ENCODE measurements around the gene XKR3.
"Not testable (repeated sequence)": the region's sequence is repeated elsewhere in the genome, so short reads cannot be mapped to it uniquely, and the experiment has no call there.

The XKR3 gene

DNA sequence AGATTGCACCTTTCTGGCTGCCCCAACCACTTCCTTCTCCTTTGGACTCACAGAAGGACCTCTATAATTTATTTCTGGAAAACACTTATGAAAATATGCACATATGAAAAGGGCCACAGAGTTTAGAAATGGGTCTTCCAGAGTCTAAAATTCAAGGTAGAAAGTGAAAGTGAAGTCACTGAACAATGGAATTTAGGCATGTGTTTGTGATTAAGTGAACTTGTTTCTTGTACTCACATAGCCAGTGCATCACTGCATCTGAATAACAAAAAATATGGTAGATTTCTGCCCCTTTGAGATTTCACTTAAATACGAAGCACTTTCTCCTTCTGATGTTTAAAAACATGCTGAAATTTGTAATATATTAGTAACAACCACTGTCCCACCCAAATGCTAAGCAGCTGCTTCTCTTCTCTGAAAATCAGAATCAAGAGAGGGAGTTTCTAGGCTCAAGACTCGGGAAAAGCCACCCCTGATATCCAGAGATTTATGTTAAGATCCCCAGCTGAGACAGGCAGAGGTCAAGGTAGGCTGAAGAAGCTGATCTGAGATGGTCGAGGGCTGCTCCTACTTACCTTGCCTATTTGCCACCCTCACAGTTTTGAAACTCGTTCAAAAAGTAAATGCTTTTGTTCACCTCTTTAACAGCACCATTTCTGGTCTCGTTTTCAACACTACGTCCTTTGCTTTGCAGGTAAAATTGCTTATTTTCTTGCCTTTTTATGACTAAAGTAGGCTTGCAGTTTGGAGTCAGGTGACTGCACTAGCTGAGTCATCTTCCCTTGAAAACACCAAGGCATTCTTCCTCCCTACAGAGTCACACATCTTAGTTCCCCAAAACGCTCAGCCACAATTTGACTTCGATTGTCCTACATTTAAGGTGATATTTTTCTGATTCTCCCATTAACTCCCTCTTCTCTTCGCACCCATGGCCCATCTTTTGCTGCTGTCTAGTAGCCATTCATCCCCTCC, at the start of gene XKR3:
TSS of gene XKR3 (minus strand) at position 696 of the 972 bp plus-strand sequence. CDS start 17,338 bp downstream, outside the sequence.
- DNase-seq (ENCODE audit: low spot score), result no peak

DNA sequence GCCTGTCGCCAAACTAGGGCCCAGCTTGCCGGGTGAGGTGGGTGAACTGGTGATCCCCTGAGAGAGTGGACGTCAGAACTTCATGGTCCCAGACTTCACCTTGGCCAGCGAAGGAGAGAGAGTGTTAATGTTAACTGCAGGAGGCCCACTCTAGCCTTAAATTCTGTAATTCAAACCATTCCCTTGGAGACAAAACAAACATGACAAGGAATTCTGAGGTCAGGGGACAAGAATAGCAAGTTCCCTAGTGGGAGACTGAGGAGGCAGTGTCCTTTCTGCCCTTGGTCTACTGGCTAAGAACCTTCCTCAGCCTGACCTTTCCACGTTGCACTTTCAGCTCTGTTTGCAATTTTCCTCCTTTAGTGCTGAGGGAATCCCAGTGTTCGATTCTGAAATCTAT, 44.4 kb upstream of the XKR3 start:
- DNase-seq (ENCODE audit: low spot score), result not testable (repeated sequence)

DNA sequence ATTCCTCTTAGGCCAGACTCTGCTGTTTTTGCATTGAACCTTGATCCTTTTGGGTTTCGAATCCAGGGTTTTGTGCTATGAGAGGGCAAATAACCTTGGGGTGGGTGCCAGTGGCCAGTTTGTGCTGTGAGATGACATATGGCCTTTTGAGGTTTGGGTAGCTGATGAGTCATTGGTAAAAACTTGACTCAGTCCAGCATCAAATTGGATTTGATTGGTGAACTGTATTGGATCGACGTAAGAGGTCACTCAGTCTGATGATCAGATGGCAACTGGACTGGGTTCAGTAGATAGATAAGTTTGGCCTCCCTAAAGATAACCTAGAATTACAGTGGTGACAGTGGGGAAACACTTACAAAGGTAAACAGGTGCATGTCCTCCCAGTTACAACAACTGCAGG, 41.0 kb upstream of the XKR3 start:
- no peak for DNase-seq (ENCODE audit: low spot score)

DNA sequence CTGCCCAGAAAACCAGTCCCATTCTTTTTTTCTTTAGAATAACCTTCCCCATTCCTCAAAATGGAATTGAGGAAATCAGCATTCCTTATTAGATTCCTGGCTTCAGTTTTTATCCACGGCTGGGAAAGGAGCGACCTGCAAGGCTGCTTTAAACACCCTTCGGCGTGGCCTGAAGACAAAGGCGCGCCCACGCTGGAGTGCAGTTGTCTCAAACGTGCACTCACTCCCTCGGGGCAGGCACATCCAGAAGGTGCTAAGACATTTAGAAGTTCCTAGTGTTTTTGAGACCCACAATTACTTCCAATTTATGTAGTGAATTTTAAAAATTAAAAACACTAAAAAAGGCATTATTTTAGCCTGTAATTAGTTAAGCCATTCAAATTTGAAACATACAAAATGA, 31.6 kb upstream of the XKR3 start:
- DNase-seq (ENCODE audit: low spot score), result not testable (repeated sequence)

DNA sequence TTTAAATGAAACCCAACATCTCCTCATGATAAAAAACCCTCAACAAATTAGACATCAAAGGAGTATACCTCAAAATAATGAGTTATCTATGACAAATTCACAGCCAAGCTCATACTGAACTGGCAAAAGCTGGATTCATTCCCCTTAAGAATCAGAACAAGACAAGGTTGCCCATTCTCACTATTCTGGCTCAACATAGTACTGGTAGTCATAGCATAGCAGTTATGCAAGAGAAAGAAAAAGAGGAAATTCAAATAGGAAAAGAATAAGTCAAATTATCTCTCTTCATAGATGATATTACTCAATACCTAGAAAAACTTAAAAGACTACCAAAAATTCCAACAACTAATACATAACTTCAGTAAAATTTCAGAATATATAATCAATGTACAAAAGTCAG, 29.4 kb upstream of the XKR3 start:
- no peak for DNase-seq (ENCODE audit: low spot score)

DNA sequence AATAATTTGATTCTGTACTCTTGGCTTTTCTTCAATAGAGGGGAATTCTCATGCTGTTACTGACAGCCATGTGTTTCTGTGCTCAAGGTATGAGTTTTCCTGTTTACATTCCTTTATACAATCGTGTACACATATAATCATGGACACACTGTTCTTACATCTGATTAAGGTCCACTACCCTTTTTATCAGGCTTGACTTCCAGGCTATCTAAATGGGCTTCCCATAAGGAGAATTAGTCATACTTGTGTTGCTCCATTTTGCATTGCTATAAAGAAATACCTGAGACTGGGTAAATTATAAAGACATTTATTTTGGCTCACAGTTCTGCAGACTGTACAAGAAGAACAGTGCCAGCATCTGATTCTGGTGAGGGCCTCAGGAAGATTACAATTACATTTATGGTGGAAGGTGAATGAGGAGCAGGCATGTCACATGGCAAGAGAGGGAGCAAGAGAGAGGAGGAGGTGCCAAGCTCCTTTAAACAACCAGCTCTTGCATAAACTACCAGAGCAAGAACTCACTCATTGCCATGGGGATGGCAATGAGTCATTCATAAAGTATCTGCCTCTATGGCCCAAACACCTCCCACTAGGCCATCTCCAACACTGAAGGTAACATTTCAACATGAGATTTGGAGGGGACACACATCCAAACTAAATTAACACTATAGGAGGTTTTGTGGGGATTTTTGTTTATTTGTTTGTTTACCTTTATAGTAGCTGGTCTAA, 26.2 kb upstream of the XKR3 start:
- not testable (repeated sequence) for DNase-seq (ENCODE audit: low spot score)

DNA sequence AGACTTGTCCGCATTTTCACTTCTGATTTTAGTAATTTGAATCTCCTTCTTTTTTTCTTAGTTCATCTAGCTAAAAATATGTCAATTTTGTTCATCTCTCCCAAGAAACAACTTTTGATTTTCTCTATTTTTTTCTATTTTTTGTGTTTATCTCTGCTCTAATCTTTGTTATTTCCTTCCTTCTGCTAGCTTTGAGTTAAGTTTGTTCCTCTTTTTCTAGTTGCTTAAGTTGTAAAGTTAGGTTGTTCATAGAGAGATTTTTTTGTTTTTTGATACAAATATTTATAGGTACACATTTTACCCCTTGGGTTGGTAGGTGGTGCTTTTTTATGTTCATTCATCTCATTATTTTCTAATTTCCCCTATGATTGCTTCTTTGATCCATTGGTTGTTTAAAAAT, 22.1 kb upstream of the XKR3 start:
- DNase-seq (ENCODE audit: low spot score), result no peak

DNA sequence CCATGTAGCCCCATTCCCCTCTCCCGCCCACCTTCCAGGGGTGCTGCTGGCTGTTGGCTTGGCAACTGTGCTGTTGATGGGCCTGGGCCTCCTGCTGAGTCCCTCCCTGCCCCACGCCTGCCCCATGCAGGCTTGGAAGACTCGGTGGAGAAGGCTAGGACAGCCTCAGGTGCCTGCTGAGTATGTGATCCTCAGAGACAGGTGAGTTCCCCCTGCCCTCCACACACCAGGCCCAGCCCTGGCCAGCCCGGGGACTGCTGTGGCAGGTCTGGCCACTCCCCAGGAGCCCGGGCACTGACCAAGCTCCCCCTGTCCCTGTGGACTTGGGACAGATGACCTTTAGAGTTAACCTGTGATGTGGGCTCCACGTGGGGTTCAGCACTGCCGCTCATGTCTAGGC, 20.7 kb upstream of the XKR3 start:
- no peak for DNase-seq (ENCODE audit: low spot score)

DNA sequence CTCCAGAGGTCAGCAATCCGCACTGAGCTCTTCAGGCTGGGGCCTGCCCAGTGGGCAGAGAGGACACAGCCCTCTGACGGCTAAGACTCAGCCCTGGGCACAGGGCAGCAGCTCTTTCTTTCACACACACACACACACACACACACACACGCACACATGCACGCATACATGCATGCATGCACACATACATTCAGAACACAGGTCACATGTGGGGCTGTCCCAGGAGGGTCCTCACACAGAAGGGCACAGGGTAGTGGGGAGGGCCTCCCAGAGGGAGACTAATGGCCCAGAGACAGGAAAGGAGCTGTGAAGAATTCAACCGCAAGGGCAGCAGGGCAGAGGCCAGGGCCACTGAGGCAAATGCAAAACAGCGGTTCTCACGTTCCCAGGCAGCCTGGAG, 20.3 kb upstream of the XKR3 start:
- DNase-seq (ENCODE audit: low spot score), result no peak

DNA sequence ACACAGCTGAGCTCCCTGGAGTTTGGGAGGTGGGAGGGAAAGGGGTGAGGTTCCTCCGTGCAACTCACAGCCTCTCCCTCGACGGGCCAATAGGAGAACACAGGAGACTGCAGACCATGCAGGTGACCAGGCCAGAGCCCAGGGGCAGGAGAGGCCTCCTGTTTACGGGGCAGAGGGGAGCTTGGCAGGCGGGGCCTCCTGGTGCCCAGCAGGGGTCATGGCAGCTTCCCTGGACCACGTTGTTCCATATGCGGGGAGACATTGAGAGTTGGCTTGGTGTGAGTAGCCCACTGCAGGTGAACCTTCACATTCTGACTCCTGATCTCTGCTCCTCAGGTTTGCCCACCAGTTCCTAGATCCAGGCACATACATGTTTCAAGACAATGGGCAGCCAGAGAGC, 19.3 kb upstream of the XKR3 start:
- no peak for DNase-seq (ENCODE audit: low spot score)

DNA sequence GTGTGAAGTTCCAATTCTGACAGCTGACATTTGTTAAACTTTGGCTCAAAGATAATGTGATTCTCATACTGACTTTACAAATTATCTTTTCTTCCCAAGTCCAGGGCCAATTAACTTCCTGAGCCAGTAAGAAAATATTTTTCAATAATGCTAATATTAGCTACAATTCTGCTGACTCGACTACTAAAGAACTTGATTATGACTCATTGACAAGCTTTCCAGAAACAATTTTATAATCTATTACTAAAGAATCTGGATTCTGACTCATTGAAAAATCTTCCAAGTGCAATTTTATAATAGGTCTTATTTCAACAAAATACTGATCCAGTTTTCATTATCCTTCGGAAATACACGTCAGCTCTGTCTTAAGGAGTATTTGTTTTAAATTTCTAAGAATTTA, 12.9 kb upstream of the XKR3 start:
- DNase-seq (ENCODE audit: low spot score), result no peak

DNA sequence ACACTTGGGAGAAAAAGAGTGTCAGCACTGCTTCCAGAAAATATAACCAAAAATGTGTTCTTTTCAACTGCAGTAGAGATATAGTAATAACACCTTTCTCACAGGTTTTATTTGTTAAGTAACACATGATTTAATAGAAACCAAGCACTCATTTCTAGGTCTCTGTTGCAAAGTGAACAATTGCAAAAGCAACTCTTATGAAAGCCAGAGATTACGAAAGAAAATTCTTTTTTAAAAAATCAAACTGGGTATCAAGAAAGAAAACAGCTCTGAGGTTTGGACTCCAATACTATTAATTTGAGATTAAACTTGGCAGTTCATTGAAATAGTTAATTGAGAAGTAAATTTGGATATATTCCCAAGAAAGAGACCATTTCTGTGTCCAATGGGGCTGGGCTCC, 9.8 kb upstream of the XKR3 start:
- no peak for DNase-seq (ENCODE audit: low spot score)

DNA sequence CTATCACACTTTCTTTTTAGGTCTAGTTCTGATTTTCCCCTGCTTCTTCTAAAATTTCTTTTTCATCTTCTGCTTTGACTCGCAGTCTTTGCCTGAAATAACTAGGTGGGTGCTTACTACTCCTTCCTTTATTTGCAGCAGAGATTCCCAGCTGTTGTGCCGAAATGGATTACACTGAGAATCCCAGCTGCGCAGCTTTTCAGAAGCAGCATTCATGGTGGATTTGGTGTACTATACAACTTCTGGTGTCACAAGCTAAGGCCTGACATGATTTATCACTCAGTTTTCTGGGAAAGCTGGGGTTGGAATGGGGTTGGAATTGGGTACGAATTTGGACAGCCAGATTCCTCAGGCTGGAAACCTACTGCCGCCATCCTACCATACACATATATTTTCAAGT, 6.0 kb upstream of the XKR3 start:
- DNase-seq (ENCODE audit: low spot score), result no peak

DNA sequence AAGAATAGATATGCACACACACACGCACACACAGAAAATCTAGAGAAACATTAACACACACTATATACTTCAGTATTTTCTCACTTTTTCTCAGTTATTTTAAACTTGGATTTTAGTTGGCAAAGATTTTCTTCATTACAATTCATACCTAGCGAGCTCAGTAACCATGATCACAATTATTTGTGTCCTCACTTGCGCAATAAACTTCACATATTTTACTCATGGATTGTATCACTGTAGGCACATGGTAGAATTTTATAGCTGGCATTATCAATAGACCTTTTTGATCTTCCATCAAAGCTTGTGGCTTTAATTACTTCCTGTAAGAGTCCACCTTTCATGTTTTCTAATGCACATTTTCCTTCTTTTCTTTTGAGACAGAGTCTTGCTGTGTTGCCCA, 4.8 kb upstream of the XKR3 start:
- DNase-seq (ENCODE audit: low spot score), result no peak

DNA sequence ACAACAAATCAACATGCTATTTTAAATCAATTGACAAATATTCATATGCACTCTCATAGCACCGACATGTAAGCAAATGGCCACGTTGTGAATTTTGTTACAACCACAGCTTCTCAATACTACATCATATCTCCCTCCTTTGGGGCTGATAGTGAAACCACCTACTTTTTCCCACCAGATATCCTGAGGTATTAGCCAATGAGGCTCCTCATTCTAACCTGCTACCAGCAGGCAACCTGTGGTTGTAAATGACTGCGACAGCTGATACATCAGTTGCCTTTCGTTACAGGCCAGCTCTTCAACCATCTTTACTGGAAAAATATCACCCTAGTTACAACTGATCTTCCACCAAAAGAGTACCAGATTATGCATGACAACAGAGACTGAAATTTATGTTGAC, 3.7 kb upstream of the XKR3 start:
- no peak for DNase-seq (ENCODE audit: low spot score)

DNA sequence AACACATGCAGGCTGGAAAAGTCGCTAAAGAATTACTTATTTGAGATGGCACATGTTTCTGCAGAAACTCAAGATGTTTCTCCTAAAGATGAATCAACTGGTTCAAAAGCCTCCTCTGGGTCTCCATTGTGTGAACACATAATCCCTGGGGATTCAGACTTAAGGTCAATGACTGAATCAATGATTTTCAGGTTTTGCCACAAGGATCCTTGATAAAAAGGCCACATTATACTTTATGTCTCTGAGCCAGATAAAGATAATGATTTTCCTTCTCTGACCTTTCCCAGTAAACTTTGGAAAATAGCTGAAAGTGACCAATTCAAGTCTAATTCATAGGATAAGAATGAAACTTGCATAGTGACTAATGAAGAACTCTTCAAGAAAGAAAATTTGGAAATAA, 2.3 kb upstream of the XKR3 start:
- DNase-seq (ENCODE audit: low spot score), result no peak

DNA sequence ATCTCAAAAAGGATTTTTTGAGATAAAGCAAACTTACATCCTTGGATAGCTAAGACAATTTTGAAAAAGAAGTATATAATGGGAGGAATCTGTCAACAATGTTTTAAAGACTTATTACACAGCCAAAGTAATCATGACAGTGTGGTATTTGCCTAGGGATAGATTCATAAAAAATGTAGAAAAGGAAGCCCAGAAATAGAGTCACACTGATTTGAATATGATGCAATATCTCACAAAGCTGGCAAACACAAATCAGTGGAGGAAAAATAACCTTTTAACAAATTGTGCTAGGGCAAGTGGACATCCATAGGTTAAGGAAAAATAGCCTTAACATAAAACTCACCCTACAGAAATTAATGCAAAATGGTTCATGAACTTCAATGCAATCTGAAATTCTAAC, 6.0 kb downstream of the XKR3 start:
- DNase-seq (ENCODE audit: low spot score), result no peak

DNA sequence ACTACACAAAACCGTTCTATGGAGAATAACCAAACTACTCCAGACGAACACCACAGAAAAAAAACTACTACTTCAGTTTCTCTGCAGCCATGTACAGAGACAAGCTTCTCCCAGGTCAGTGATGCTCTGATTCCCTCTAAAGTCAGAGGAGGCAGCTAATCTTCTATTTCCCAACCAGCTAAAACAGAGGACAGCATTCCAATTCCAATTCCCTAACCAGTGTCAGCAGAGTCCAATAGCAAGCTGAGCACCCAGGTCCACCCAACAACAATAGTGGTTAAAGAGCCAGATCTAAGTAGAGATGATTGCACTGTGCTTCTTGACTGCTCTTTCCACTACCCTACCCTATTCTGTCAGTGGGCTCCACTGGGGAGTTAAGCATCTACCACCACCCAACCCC, 6.7 kb downstream of the XKR3 start:
- DNase-seq (ENCODE audit: low spot score), result no peak

DNA sequence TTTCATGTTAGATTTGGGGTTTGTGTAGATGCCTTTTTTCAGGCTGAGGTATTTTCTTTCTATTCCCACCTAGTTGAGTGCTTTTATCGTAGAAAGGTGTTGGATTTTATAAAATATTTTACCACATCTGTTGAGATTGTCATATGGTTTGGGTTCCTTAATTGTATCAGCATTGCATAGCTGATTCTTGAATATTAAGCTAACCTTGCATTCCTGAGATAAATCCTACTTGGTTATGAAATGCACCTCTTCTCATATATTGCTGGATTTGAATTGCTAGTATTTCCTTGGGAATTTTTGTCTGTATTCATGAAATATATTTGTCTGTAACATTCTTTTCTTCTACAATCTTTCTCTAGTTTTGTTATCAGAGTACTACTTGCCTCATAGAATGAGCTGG, 10.1 kb downstream of the XKR3 start:
- no peak for DNase-seq (ENCODE audit: low spot score)

DNA sequence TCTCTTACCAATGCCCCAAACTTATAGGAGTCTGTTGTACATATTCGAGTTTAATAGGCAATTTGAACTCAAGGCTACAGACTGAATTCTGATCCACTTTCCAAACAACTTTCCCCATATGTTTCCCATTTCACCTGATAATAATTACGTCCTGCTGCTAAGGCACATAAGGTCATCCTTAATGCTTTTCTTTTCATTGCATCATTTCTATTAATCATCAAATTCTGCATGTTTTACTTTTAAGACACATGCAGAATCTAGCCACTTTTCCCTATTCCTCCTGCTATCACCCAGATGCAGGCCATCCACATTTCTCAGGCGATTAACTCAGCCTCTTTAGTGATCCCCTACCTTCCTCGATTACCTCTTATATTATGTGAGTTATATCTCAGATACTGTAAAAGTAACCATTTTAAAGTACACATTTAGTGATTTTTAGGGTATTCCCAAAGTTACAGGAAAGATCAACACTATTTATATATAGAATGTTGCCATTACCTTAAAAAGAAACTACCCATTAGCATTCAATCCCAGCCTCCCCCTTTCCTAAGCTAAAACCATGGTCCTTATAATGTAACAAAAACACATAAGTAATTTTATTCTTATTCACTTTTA, 14.9 kb downstream of the XKR3 start:
- no peak for DNase-seq (ENCODE audit: low spot score)

DNA sequence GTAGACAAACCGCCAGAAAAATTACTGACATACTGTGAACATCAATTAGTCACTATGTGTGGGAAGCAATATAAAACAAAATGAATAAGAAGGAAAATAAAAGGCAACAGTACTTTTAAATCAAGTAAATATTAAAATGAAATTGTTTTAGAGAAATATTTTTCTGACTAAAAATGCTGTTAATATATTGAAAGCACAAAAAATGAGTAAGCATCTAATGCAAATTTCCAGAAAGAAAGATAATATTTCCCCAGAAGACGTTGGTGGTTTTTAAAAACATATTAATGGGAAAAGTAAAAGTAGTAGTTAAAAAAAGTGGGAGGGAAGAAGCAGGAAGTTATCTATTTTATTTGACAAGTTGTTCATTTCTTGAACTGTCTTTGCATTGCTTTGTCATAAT, 16.5 kb downstream of the XKR3 start:
- no peak for DNase-seq (ENCODE audit: low spot score)

DNA sequence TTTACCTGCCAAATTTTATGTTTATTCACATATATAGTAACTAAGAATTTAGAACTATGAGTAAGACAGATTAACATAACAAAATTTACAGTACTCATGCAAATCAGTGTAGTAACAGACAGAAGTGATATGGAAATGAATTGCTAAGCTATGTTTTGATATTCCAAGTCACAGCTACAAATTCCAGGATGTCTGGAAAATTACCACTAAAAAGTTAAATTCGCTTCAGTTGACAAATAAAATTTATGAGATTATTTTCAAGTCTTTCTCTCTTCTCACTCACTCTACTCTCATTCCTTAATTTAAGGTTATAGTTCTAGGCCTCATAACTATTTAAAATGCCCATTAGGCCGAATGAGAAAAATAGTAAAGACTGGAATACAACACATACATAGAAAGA, 18.1 kb downstream of the XKR3 start:
- DNase-seq (ENCODE audit: low spot score), result no peak

DNA sequence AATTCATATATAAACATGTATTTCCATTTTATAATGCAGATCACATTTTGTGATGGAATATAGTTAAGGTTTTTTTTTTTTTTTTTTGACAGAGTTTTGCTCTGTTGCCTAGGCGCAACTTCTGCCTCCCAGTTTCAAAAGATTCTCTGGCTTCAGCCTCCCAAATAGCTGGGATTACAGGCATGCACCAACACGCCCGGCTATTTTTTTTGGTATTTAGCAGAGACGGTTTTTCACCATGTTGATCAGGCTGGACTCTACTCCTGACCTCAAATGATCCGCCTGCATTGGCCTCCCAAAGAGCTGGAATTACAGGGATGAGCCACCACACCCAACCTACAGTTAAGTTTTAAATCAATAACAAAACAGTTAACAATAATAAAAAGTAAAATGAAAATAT, 18.8 kb downstream of the XKR3 start:
- no peak for DNase-seq (ENCODE audit: low spot score)

All from iPS-NIHi11 (cell line).